Loucy (cell line): ENCODE data around the gene C3orf33.

Experiments used
- H2AFZ ChIP-seq: fragments of 200-600 bp; sonication (generic); 2 replicates; pipeline ENCODE4 v1.6.0; 2016; ENCODE audit warnings: antibody characterized with exemption, mild to moderate bottlenecking, low read length, moderate library complexity
- H3F3A ChIP-seq: fragments of 200-600 bp; 2 replicates; pipeline ENCODE4 v1.6.0; 2016; ENCODE audit warnings: antibody characterized with exemption, low read depth, mild to moderate bottlenecking
- H3K27me3 ChIP-seq: fragments of 200-600 bp; sonication (generic); 2 replicates; pipeline ENCODE4 v1.6.1; 2014; ENCODE audit warnings: low read length, mild to moderate bottlenecking; ENCODE audit not compliant: insufficient read depth, poor library complexity, severe bottlenecking
- H3K36me3 ChIP-seq: fragments of 200-600 bp; sonication (generic); 2 replicates; pipeline ENCODE4 v1.6.1; 2016; ENCODE audit warnings: low read length; ENCODE audit not compliant: insufficient read depth
- H3K4me1 ChIP-seq: fragments of 200-600 bp; sonication (generic); 2 replicates; pipeline ENCODE4 v1.5.1; 2014; ENCODE audit warnings: low read length, mild to moderate bottlenecking; ENCODE audit not compliant: insufficient read depth, poor library complexity, severe bottlenecking
- H3K4me2 ChIP-seq: fragments of 200-600 bp; sonication (generic); 2 replicates; pipeline ENCODE4 v1.6.0; 2014; ENCODE audit warnings: antibody characterized with exemption, low read length, low read depth, mild to moderate bottlenecking; ENCODE audit not compliant: poor library complexity, severe bottlenecking
- H3K4me3 ChIP-seq: fragments of 200-600 bp; sonication (generic); 2 replicates; pipeline ENCODE4 v1.5.1; 2014; ENCODE audit warnings: low read length, mild to moderate bottlenecking, mixed read lengths; ENCODE audit not compliant: poor library complexity, severe bottlenecking
- H3K79me2 ChIP-seq: fragments of 200-600 bp; sonication (generic); 2 replicates; pipeline ENCODE4 v1.6.1; 2014; ENCODE audit warnings: low read length; ENCODE audit not compliant: insufficient read depth
- H3K9ac ChIP-seq: fragments of 200-600 bp; sonication (generic); 2 replicates; pipeline ENCODE4 v1.6.0; 2014; ENCODE audit warnings: mild to moderate bottlenecking, low read depth, low read length, moderate library complexity; ENCODE audit not compliant: poor library complexity, severe bottlenecking
- H3K9me2 ChIP-seq: fragments of 200-600 bp; sonication (generic); replicated peaks from 2 replicates; pipeline ENCODE4 v1.6.1; 2016; ENCODE audit warnings: low read depth, low read length, mixed read lengths
- H3K9me3 ChIP-seq: fragments of 200-600 bp; sonication (generic); 2 replicates; pipeline ENCODE4 v1.6.1; 2014; ENCODE audit warnings: mild to moderate bottlenecking, antibody characterized with exemption, low read length, low read depth; ENCODE audit not compliant: insufficient read depth
- H4K20me1 ChIP-seq: fragments of 200-600 bp; sonication (generic); 2 replicates; pipeline ENCODE4 v1.6.0; 2014; ENCODE audit warnings: antibody characterized with exemption, low read length, mild to moderate bottlenecking; ENCODE audit not compliant: insufficient read depth, poor library complexity, severe bottlenecking
- EZH2phosphoT487 ChIP-seq: fragments of 200-600 bp; IDR thresholded peaks from 2 replicates; pipeline ENCODE4 v1.6.1; 2018; ENCODE audit warnings: antibody characterized with exemption, mild to moderate bottlenecking, moderate library complexity, borderline replicate concordance
- TF ChIP-seq, protein P1 (sequence below): fragments of 200-600 bp; sonication (generic); conservative IDR thresholded peaks from 2 replicates; pipeline ENCODE4 v1.5.1; 2014; ENCODE audit warnings: mild to moderate bottlenecking, antibody characterized with exemption, low read length

Gene C3orf33

DNA sequence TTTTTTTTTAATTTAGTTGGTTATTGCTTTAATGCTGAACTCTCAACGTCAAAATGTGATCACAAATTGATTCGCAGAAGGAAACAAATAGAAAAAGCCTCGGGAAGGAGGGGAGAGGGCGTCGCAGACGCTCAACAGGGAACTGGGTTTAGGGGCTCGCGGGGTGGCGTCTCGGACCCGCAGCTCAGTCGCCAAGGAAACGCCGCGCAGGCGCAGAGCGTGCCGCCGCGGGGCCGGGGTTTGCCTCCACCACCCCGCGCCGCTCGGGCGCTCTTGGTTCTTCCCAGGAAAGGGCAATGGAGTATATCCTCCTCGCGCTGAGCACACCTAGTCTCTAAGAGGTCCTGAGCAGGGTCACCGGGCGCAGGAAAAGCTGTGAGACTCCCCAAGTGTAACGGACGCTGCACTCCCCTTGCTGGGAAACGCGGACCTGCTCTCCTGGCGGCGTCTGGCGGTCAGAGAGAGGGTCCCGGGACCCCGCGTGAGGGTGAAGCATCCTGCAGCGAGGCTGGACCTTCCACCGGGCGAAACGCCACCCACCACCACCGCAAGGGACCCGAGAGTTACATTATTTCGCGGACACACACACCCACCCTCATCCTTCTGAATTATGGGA lies 62.0 kb downstream of the C3orf33 start:
- Histone ChIP-seq H3K4me3 (peak overlapping the region; percentile 86), H3K4me2 (peak overlapping the region; percentile 86), H2AFZ (peak overlapping the region; percentile 96), H3K27me3 (peaks cover 38% of the 10 kb centered on the region), H3K9me2 (no peaks in the 10 kb centered on the region), H3K36me3 (no peaks in the 10 kb centered on the region), H3F3A (no peaks in the 10 kb centered on the region), H3K4me1 (peaks cover 17% of the 10 kb centered on the region), H3K79me2 (no peaks in the 10 kb centered on the region), H3K9ac (peak overlapping the region; percentile 62), H4K20me1 (no peaks in the 10 kb centered on the region), H3K9me3 (no peaks in the 10 kb centered on the region)
- TF ChIP-seq, protein P1, sequence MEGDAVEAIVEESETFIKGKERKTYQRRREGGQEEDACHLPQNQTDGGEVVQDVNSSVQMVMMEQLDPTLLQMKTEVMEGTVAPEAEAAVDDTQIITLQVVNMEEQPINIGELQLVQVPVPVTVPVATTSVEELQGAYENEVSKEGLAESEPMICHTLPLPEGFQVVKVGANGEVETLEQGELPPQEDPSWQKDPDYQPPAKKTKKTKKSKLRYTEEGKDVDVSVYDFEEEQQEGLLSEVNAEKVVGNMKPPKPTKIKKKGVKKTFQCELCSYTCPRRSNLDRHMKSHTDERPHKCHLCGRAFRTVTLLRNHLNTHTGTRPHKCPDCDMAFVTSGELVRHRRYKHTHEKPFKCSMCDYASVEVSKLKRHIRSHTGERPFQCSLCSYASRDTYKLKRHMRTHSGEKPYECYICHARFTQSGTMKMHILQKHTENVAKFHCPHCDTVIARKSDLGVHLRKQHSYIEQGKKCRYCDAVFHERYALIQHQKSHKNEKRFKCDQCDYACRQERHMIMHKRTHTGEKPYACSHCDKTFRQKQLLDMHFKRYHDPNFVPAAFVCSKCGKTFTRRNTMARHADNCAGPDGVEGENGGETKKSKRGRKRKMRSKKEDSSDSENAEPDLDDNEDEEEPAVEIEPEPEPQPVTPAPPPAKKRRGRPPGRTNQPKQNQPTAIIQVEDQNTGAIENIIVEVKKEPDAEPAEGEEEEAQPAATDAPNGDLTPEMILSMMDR, result no peak
- TF ChIP-seq EZH2phosphoT487, result no peak

DNA sequence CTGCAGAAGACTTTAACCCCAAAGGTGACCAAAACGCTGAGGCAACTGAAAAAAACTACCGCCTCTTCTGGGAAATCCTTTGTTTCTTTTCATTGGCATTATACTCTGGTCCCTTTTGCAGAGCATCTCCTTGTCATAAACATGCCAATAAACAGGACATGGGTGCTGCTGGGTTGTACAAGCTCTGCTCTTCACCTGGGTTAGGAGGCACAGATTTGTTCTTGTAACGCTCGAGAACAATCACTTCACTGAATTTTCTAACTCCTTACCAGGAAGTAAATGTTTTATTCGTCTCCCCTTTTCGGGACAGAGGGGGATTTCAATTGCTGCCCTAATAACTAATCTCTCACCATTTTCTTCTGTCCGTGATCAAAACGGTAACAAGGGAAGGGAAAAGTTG lies 62.5 kb downstream of the C3orf33 start:
- Histone ChIP-seq H4K20me1 (no peaks in the 10 kb centered on the region), H3K9me3 (no peaks in the 10 kb centered on the region), H3K4me1 (peaks cover 17% of the 10 kb centered on the region), H3F3A (no peaks in the 10 kb centered on the region), H3K79me2 (no peaks in the 10 kb centered on the region), H3K27me3 (peaks cover 38% of the 10 kb centered on the region), H3K4me2 (peak overlapping the region; percentile 86), H3K9ac (peak overlapping the region; percentile 62), H2AFZ (peak overlapping the region; percentile 96), H3K9me2 (no peaks in the 10 kb centered on the region), H3K36me3 (no peaks in the 10 kb centered on the region), H3K4me3 (peak overlapping the region; percentile 86)
- TF ChIP-seq, protein P1, result no peak
- TF ChIP-seq EZH2phosphoT487, result no peak

DNA sequence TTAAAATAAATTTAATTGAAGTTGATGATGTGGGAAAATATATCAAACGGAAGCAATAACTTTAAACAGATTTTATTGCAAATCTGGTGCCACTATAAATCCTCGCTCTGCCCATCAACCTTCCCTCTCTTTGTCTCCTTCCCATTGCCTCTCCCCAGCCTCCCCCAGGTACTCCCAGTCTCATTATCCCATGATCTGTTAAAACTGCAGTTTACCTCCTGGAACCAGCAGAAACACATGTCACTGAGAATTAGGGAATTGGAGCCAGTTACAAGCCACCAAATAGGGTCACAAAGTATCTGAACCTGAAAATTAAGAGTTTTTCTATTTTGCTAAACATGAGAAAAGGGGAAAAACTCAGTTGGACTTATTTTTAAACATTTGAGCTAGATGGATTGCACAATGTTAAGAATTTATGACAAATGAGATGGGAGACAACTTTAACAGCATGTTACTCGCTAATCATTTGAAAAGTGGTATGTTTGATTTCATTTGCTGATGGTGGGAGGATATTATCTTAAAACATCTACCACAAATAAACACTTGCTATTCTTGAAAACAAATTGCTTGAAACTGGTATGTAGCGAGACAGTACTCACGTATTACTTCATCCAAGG lies 63.6 kb downstream of the C3orf33 start:
- Histone ChIP-seq H2AFZ (no peak overlapping the region), H3K79me2 (no peaks in the 10 kb centered on the region), H3F3A (no peaks in the 10 kb centered on the region), H4K20me1 (no peaks in the 10 kb centered on the region), H3K36me3 (no peaks in the 10 kb centered on the region), H3K4me2 (no peak overlapping the region), H3K27me3 (peaks cover 38% of the 10 kb centered on the region), H3K4me3 (no peak overlapping the region), H3K9ac (no peak overlapping the region), H3K9me3 (no peaks in the 10 kb centered on the region), H3K9me2 (no peaks in the 10 kb centered on the region), H3K4me1 (peaks cover 17% of the 10 kb centered on the region)
- no peak for TF ChIP-seq EZH2phosphoT487
- TF ChIP-seq, protein P1, result no peak
